Activated CD4-positive, alpha-beta T cell treated with anti-CD3 and anti-CD28 coated beads for 36 hours (primary cell): ENCODE measurements around the gene PEX3. TPM values are rescaled to one million over a fixed set of nuclear protein-coding genes. Genes with fewer than 3 reads are reported as not detected.
"Not testable (repeated sequence)": the region's sequence is repeated elsewhere in the genome, so short reads cannot be mapped to it uniquely, and the experiment has no call there.

ENCODE experiments used
- ATAC-seq: fragments of 200-7000 bp; cut with Tn5 transposase; one replicate; pipeline ENCODE4 v1.10.0; 2021; ENCODE audit warnings: mild to moderate bottlenecking, moderate library complexity
- CTCF ChIA-PET: fragments of 350-600 bp; sonication (Branson Sonifier 250); formaldehyde crosslinking; loops from one replicate; lab custom pipeline; 2021; ENCODE audit warnings: antibody characterized with exemption; lab: Charles Lee
- POLR2A ChIA-PET: fragments of 350-600 bp; sonication (Branson Sonifier 250); formaldehyde crosslinking; loops from one replicate; lab custom pipeline; 2021; ENCODE audit warnings: antibody characterized with exemption, inconsistent platforms; lab: Charles Lee
- DNase-seq: peaks from one replicate; pipeline ENCODE4 v3.0.0-alpha.2; 2020
- H3K27ac Mint-ChIP-seq: one replicate; pipeline ENCODE4 v1.8.0; 2021; ENCODE audit warnings: mixed read lengths
- H3K27me3 Mint-ChIP-seq: one replicate; pipeline ENCODE4 v1.8.0; 2021; ENCODE audit warnings: mixed read lengths
- H3K36me3 Mint-ChIP-seq: one replicate; pipeline ENCODE4 v1.8.0; 2021; ENCODE audit warnings: low read depth, mixed read lengths
- H3K4me1 Mint-ChIP-seq: one replicate; pipeline ENCODE4 v1.8.0; 2021; ENCODE audit warnings: mixed read lengths
- H3K4me3 Mint-ChIP-seq: one replicate; pipeline ENCODE4 v1.8.0; 2021; ENCODE audit warnings: mild to moderate bottlenecking, moderate library complexity, mixed read lengths
- H3K9me3 Mint-ChIP-seq: one replicate; pipeline ENCODE4 v1.8.0; 2021; ENCODE audit warnings: low read depth, mixed read lengths
- intact Hi-C, 2 experiments: fragments of 100-400 bp; cut with DNase I in 1 of 2; cut with micrococcal nuclease in 1 of 2; formaldehyde crosslinking; loops; one replicate each; pipeline versions ENCODE4 v1.14.2 to v1.15.1; 2022 to 2024; cut with DNase I, micrococcal nuclease
- total RNA-seq, 2 experiments: library from RNA; stranded (reverse); gene quantifications; one replicate each; pipeline ENCODE4 v1.2.3, GENCODE V29; 2021

The PEX3 gene
- total RNA-seq, 2 experiments from 2014 or later = 31.1 to 42.2 TPM

DNA sequence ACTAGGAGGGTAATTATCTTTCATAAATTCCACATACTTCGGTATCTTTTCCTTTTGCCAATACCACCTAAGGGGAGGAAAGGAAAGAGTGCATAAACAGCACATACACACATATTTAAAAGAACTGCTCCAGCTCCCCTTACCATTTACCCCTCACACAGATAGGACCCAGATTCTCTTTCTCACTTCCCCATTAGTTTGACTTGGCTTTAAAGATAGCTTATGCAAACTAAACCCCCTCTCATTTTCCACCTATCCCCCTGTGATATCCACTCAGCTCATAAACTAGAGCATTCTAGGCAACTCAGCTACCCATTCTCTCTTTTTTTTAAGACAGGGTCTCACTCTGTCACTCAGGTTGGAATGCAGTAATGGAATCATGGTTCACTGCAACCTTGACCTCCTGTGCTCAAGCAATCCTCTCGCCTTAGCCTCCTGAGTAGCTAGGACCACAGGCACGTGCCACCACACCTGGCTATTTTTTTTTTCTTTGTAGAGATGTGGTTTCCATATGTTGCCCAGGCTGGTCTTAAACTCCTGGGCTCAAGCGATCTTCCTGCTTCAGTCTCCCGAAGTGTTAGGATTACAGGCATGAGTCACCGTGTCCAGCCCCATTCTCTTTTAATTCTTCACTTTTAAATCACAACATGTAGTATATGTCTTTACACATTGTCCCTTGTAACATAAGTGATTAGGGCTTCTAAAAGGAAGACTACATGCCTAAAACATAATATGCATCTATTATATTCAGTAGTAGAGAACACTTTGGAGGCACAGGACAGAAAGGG is 56.9 kb downstream of the PEX3 start:
- no peak overlapping the region for H3K4me3 Mint-ChIP-seq
- intact Hi-C loops = no loop called here
- CTCF ChIA-PET = interaction anchor here (0.8 to 0.9 kb wide), 2 partner anchors 237 to 792 kb away, joined by 3 to 4 read pairs; no protein-coding TSS in a partner anchor
- H3K4me1 Mint-ChIP-seq = peaks cover 24% of the 10 kb centered on the region
- DNase-seq (no peak), ATAC-seq (no peak)
- no peaks in the 10 kb centered on the region for H3K27me3 Mint-ChIP-seq
- no peak overlapping the region for H3K27ac Mint-ChIP-seq
- POLR2A ChIA-PET = no interaction called here
- H3K36me3 Mint-ChIP-seq = peaks cover 15% of the 10 kb centered on the region
- H3K9me3 Mint-ChIP-seq = no peaks in the 10 kb centered on the region

DNA sequence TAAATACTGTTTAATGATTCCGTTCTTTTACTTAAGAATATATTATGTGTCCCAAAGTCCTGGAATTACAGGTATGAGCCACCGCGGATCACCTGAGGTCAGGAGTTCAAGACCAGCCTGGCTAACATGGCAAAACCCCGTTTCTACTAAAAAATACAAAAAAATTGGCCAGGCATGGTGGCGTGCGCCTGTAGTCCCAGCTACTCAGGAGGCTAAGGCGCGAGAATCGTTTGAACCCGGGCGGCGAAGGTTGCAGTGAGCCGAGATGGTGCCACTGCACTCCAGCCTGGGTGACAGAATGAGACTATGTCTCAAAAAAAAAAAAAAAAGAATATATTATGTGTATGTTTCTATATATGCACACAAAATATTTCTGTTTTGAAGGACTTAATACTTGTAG is 59.7 kb downstream of the PEX3 start:
- intact Hi-C loops = loop anchor here (2.0 to 5.0 kb wide), 5 partner anchors 26 to 502 kb away; partner anchors contain the start of gene LTV1 (in 1 of the 2)
- ChIA-PET POLR2A (interaction anchor here (0.6 to 1.1 kb wide), 2 partner anchors 60 to 94 kb away, joined by 4 read pairs; partner anchors contain the start of genes ADAT2 and PEX3), CTCF (interaction anchor here (1.1 kb wide), 1 partner anchor 31 kb away, joined by 3 read pairs; no protein-coding TSS in a partner anchor)
- not testable (repeated sequence) for ATAC-seq, H3K27ac Mint-ChIP-seq, H3K27me3 Mint-ChIP-seq, DNase-seq, H3K9me3 Mint-ChIP-seq
- peaks cover 21% of the 10 kb centered on the region for H3K36me3 Mint-ChIP-seq
- H3K4me3 Mint-ChIP-seq = peak overlapping the region; percentile 84
- H3K4me1 Mint-ChIP-seq = peaks cover 27% of the 10 kb centered on the region

DNA sequence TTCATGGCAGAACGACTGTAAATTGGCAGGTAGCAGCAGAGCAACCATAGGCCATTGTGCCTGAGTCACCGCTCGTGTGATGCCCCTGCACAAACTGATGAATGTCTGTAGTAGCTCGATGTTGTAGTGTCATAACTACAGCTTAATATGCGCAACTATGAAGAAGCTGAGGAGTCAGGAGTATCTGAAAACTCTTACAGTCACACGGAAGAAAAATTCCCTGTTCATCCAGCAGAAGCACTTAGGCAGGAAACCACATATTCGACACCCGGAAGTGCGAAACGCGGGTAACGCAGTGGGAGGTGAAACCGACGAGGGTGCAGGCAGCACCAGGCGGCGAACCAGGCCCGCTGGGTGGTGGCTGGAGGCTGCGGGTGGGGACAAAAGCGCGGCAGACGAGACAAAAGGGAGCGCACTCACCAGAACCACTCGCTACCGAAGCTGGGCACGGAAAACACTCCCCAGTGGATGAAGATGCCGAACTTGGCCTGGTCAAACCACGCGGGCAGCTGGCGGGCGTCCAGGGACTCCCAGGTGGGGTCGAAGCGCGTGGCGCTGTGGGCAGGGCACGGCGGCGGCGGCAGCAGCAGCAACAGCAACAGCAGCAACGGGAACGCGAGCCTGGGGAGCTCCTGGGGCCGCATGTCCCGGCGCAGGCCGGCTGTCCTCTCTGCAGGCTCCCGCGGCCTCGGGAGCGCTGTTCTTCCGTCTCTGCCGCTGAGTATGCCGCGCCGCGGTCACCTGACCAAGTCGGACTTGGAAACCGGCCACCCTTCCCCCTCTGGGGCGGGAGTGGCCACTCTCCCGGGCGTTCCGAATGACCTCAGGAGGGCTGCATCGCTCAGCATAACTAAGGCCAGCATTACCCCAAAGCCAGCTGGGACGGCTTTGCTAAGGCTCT is 60.6 kb downstream of the PEX3 start, which contains the start of gene FUCA2:
Gene FUCA2 (minus strand): TSS at position 730 of the 901 bp plus-strand sequence. CDS start 86 bp downstream, at position 644.
- intact Hi-C loops = loop anchor here (1.0 to 5.0 kb wide), 6 partner anchors 26 to 501 kb away; partner anchors contain the start of genes ADAT2 (in 1 of the 2), LTV1 (in 1 of the 2) and PEX3 (in 1 of the 2)
- Mint-ChIP-seq H3K36me3 (peaks cover 17% of the 10 kb centered on the region), H3K27me3 (no peaks in the 10 kb centered on the region), H3K27ac (peak within 1 kb of the TSS; percentile 91), H3K4me1 (peaks cover 22% of the 10 kb centered on the region), H3K9me3 (no peaks in the 10 kb centered on the region), H3K4me3 (peak within 1 kb of the TSS; percentile 84)
- peak; percentile 80 for DNase-seq
- ChIA-PET POLR2A (interaction anchor here (0.6 to 1.1 kb wide), 2 partner anchors 60 to 93 kb away, joined by 4 read pairs; partner anchors contain the start of genes ADAT2 and PEX3), CTCF (interaction anchor here (0.6 to 3.4 kb wide), 5 partner anchors 30 to 502 kb away, joined by 3 to 16 read pairs (median 3); no protein-coding TSS in a partner anchor)
- peak; percentile 85 for ATAC-seq

DNA sequence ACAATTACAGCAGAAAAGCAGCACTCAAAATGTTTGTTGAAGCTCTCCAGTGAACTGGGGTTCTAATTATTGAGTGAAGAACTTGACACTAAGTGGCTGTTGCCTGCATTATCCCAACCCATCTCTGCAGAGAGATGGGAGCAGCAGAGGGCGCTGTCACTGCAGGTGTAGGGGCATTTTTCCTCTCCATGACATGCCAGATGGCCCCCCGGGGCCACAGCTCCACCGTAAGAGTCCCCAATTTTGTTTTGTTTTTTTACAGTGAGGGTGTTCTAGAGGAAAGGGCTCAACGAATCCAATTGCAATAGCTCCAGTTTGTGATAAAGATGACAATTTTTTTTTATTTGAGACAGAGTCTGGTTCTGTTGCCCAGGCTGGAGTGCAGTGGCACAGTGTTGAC is 62.8 kb downstream of the PEX3 start:
- H3K27ac Mint-ChIP-seq = peak overlapping the region; percentile 4
- POLR2A ChIA-PET = interaction anchor here (1.1 kb wide), 1 partner anchor 63 kb away, joined by 3 read pairs; the partner anchor contains the start of genes ADAT2 and PEX3

DNA sequence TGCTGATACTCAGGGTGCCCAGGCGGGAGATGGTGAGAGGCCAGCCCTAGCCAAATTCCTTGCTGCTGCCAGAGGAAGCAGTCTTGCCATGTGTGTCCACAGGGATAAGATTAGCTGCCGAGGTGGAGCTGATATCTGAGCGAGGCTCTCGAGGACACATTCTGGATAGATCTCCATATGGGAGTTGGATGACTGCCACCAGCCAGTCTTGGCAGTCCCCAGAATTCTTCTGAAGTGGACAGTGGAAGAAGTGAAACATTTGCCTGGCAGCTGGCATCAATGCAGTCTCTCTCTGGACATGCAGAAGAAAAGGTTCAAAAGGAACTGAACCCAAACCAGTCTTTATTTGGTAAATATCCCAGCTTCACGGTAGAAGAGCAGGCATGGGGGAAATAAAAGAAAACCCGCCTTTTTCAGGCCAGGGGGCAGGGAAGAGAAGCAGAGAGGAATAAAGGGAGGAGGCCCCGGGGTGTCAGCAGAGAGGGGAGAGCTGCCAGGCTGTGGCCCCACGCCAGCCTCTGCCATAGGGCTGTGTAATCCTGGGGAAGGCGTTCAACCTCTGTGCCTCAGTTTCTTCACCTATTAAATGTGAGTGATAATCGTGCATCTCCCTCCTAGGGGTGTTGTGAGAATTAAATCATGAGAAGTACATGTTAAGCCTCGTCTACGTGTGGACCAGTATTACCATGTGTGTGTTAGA is 64.6 kb downstream of the PEX3 start:
- intact Hi-C loops = no loop called here
- H3K27ac Mint-ChIP-seq = no peak overlapping the region
- H3K4me3 Mint-ChIP-seq = no peak overlapping the region
- ChIA-PET POLR2A (no interaction called here), CTCF (interaction anchor here (0.9 to 1.0 kb wide), 2 partner anchors 22 to 60 kb away, joined by 3 to 4 read pairs; no protein-coding TSS in a partner anchor)
- no peaks in the 10 kb centered on the region for H3K27me3 Mint-ChIP-seq
- H3K4me1 Mint-ChIP-seq = peaks cover 25% of the 10 kb centered on the region
- H3K36me3 Mint-ChIP-seq = peaks cover 10% of the 10 kb centered on the region
- DNase-seq (no peak), ATAC-seq (no peak)
- no peaks in the 10 kb centered on the region for H3K9me3 Mint-ChIP-seq

More for the DNA sequence above, 62.8 kb downstream of the PEX3 start:
- Mint-ChIP-seq H3K36me3 (peaks cover 10% of the 10 kb centered on the region), H3K27me3 (no peaks in the 10 kb centered on the region), H3K4me3 (peak overlapping the region; percentile 19), H3K9me3 (no peaks in the 10 kb centered on the region), H3K4me1 (peaks cover 28% of the 10 kb centered on the region)
- no peak for ATAC-seq
- peak; percentile 71 for DNase-seq
- intact Hi-C loops = loop anchor here in 1 of 2 experiments (2.0 to 5.0 kb wide), 3 partner anchors 61 to 499 kb away; no protein-coding TSS in a partner anchor
- CTCF ChIA-PET = interaction anchor here (0.6 to 3.4 kb wide), 8 partner anchors 13 to 910 kb away, joined by 3 to 16 read pairs (median 3); no protein-coding TSS in a partner anchor

DNA sequence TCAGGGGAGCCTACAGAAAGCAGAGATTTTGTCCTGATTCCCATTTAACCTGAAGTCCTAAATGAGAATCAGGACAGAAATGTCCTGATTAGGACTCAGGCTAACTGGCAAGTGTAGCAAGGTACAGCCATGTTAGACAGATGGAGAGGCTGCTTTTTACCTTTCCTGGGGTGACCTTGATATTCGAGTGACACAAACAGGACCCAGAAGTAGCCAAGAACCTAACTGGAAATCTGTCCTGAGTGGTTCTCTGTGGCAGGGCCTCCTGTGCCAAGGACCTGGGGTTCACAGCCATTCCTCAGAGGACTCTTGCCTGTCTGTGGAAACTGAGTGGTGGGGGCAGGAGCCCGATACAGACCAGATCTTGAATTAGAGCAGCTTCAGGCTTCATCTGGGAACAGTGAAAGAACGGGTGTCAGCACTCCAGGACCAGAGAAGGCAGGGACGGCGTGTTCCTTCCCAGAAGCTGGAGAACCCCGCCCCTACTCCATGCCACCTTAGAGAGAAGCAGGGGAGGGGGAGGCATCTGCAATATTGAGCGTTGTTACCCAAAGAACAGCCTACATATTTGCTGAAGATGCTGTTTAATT is 65.3 kb downstream of the PEX3 start:
- no peak overlapping the region for H3K4me3 Mint-ChIP-seq
- DNase-seq = no peak
- H3K4me1 Mint-ChIP-seq = peaks cover 22% of the 10 kb centered on the region
- CTCF ChIA-PET = interaction anchor here (0.9 kb wide), 1 partner anchor 21 kb away, joined by 3 read pairs; no protein-coding TSS in a partner anchor
- peaks cover 10% of the 10 kb centered on the region for H3K36me3 Mint-ChIP-seq
- POLR2A ChIA-PET = no interaction called here
- H3K27me3 Mint-ChIP-seq = no peaks in the 10 kb centered on the region
- no peaks in the 10 kb centered on the region for H3K9me3 Mint-ChIP-seq
- intact Hi-C loops = no loop called here
- no peak overlapping the region for H3K27ac Mint-ChIP-seq
- ATAC-seq = no peak

DNA sequence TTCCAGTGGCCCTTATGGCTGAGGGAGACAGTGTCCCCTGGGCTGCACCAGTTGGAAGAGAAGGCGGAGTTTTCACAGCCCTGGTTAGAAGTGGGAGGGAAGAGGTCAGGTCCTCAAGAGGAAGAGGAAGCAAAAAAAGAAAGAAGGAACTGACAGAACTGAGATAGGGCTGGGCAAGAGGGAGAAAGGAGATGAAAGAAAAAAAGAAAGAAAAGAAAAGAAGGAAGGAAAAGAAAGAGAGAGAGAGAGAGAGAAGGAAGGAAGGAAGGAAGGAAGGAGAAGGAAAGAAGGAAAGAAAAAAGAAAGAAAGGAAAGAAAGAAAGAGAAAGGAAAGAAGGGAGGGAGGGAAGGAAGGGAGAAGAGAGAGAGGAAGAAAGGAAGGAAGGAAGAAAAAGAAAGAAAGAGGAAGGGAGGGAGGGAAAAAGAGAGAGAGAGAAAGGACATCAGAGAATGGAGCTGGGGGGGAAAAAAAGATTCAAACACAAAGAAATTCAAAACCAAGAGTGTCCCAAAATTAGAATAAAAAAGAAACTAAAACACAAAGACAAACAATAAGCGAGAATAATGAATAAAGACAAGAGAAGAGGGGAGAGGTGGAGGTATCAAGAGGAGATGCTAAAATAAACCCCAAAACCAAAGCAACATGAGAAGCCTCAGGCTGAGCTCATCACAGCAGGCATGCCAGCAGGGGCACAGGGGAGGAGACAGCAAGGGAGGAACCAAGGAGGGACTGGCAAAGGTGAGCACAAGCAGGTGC is 66.3 kb downstream of the PEX3 start:
- peaks cover 7% of the 10 kb centered on the region for H3K36me3 Mint-ChIP-seq
- DNase-seq = no peak
- peaks cover 15% of the 10 kb centered on the region for H3K4me1 Mint-ChIP-seq
- intact Hi-C loops = no loop called here
- no peak for ATAC-seq
- CTCF ChIA-PET = no interaction called here
- H3K4me3 Mint-ChIP-seq = no peak overlapping the region
- no peaks in the 10 kb centered on the region for H3K27me3 Mint-ChIP-seq
- POLR2A ChIA-PET = interaction anchor here (0.6 kb wide), 1 partner anchor 48 kb away, joined by 8 read pairs; no protein-coding TSS in a partner anchor
- H3K9me3 Mint-ChIP-seq = no peaks in the 10 kb centered on the region
- H3K27ac Mint-ChIP-seq = no peak overlapping the region

DNA sequence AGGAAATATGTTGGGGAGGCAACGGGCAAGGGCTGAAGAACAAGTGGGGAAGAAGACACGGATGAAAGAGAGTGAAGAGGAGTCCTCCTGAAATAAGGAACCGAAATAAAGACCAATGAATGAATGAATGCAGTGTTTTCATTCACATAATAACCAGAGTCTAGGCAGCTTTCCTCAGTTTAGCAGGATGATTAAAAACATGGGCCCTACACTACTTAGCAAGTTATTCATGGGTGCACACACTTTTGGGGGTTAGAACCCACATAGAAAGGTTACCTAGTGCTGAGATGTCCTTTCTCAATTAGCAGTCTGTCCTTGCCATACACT is 66.8 kb downstream of the PEX3 start:
- H3K9me3 Mint-ChIP-seq = no peaks in the 10 kb centered on the region
- POLR2A ChIA-PET = no interaction called here
- no peaks in the 10 kb centered on the region for H3K27me3 Mint-ChIP-seq
- H3K4me3 Mint-ChIP-seq = no peak overlapping the region
- intact Hi-C loops = no loop called here
- DNase-seq (no peak), ATAC-seq (no peak)
- CTCF ChIA-PET = no interaction called here
- no peak overlapping the region for H3K27ac Mint-ChIP-seq
- H3K4me1 Mint-ChIP-seq = peaks cover 12% of the 10 kb centered on the region
- H3K36me3 Mint-ChIP-seq = peaks cover 7% of the 10 kb centered on the region

DNA sequence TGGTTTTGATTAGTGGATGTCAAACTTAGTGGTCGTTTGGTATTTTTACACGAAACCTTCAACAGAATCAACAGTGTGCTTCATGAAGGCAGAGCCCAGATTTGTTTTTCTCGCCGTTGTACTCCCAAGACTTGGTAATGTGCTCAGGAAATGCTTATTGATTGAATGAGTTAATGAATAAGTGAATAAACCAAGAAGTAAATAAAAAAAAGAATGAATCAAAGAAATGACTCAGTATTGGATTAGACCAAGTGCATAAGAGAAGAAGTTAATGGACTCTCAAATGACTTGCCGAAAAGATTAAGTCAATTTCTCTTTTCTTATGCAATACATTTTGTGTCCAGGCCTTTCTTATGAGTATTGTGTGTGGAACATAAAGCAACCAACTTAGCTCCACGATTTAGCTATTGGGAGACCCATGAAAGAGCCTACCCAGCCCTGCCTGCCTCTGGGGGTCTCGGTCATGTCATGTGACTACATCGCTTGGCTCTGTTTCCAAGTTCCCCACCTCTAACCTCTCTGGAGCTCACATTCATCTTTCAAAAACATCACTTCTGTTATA is 71.5 kb downstream of the PEX3 start:
- Mint-ChIP-seq H3K27ac (peak overlapping the region; percentile 11), H3K4me3 (no peak overlapping the region), H3K9me3 (no peaks in the 10 kb centered on the region), H3K36me3 (no peaks in the 10 kb centered on the region), H3K27me3 (no peaks in the 10 kb centered on the region), H3K4me1 (no peaks in the 10 kb centered on the region)
- DNase-seq (no peak), ATAC-seq (no peak)
- intact Hi-C loops = no loop called here
- POLR2A ChIA-PET = interaction anchor here (0.7 kb wide), 1 partner anchor 764 kb away, joined by 3 read pairs; no protein-coding TSS in a partner anchor
- CTCF ChIA-PET = interaction anchor here (1.0 kb wide), 1 partner anchor 16 kb away, joined by 3 read pairs; no protein-coding TSS in a partner anchor
